ENCODE measurements around the gene ERG. TPM values are rescaled to one million over a fixed set of nuclear protein-coding genes. Genes with fewer than 3 reads are reported as not detected.

The ERG gene
- total and polyA plus RNA-seq, 2 of the 8 experiments (the other 6 are each of a cell fraction or from before 2014, with no cell fraction given) = 1.0 to 3.0 TPM

- no peak for TF ChIP-seq JUND (IDR thresholded peaks at IDR 0.05; ENCODE audit: low read length)
- TF ChIP-seq KDM5A (IDR thresholded peaks at IDR 0.05; ENCODE audit: low read length) = no peak
These were observed 27.5 kb downstream of the ERG start (continued) for GRCh38 chr21:38470755-38471154.

All from H1 (cell line).